ENCODE data around the gene AMIGO1.

The AMIGO1 gene

DNA sequence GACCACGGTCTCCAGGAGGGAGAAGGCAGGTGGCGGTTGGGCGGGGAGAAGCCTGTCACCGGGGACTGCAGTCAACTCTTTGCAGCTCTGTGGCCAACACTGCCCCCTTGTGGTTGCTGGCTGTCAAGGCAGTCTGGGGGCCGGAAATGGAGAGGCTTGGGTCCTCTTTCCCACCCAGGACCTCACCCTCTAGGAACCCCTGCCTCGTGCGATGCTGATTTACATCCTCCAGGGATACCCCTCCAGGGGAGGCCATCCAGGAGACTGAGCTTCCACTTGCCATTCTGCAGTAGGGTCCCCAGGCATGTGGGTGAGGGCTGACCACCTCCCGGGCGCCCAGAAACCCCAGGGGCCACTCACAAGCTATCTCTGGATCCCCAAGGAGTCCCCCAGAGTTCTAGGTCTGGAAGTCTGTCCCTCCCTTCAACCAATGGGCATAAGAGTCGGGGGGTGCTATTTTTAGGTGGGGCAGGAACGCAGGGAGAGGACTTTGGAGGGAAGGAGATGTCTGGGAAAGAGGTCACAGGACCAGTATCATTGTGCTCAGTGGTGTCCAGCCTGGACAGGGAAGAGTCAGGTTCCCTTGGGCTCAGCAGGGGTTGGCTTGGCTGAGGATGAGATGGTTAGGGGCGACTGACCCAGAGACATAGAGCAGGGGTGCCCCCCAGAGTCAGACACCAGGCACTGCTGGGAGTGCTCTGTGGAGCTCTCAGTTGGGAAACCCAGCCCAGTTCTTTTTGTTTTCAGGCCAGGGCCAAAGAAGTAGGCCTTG lies 23.0 kb upstream of the AMIGO1 start:
- peak; percentile 63 for DNase-seq

- no peak for DNase-seq
Measured at GRCh38 chr1:109531826-109532364, 22.4 kb upstream of the AMIGO1 start.

DNA sequence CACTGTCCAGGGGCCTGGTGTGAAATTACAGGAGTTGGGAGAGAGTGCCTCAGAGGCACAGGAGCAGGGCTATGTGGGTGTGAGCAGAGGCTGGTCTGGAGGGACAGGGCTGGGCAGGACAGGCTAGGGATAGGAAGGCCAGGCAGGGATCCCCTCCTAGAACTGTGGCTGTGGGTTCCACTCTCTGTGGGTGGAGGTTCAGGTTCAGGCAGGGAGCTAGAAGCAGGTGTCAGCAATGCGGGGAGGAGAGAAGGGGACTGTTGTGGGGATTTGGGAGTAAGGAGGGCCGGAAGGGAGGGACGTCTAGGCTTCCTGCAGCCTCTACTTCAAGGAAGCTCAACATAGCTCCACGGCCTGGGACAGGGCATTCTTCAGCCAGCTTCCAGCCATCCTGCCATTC lies 21.9 kb upstream of the AMIGO1 start:
- no peak for DNase-seq

- DNase-seq = no peak
Measured at GRCh38 chr1:109530457-109531087, 21.0 kb upstream of the AMIGO1 start.

DNA sequence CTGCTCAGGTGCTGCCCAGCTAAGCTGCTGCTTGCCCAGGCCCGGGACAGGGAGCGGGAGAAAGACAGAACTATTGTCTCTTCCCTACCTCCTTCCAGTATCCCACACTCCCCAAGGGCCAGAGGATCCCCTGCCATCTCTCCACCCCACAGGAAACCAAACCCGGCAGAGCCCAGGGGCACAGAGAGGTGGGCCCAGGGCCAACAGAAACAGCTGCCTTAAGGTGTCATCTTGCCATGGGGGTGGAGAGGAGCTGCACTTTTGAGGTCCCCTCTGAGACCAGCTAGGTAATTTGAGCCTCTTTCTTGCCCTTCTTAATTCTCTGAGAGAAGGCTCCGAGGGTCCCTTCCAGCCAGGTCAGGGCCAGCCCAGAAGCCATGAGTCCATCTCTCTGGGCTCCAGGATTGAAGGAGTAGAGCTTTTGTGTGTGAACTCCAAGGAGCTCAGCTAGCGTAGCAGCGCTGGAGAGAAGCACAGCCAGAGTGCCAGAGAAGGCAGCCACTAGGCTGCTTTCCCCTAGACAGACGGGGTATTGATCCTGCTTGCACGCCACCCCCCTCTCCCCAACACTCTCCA lies 20.4 kb upstream of the AMIGO1 start:
- no peak for DNase-seq

- DNase-seq = no peak
Measured at GRCh38 chr1:109528712-109529111, 19.2 kb upstream of the AMIGO1 start.

- no peak for DNase-seq
Measured at GRCh38 chr1:109527846-109528695, 18.5 kb upstream of the AMIGO1 start.

DNA sequence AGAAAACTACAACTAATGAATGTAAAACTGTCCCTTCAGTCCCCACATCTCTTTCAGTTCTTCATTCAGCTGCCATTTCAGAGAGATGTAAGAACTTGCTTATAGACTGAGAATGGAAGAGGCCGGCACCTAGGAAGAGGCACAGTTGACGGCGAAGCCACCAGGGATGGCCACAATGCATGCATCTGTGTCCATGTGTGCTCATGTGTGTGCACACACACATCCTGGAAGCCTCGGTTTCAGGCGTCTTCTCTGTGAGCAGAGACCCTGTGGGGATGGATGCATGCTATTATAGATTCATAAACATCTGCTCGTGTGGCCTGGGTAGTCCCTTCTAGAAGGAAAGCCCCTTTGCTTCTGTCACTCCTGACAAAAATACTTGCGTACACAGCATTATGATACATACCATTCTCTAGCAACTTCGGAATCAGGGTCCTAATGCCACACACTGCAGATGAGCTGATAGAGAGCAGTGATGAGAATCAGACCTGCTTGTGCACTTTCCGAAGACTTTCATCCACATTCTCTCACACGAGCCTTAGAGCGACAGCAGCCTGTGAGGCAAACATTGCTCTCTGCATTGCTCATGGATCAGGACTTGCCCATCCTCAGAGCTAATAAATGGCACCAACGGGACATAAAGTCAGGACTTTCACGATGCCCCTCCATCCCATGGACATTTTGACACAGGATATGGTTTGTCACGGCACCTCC lies 17.7 kb upstream of the AMIGO1 start:
- DNase-seq = no peak

GRCh38 chr1:109523706-109524105 lies 14.2 kb upstream of the AMIGO1 start:
- no peak for DNase-seq

GRCh38 chr1:109522026-109522425 lies 12.5 kb upstream of the AMIGO1 start:
- DNase-seq = no peak

DNA sequence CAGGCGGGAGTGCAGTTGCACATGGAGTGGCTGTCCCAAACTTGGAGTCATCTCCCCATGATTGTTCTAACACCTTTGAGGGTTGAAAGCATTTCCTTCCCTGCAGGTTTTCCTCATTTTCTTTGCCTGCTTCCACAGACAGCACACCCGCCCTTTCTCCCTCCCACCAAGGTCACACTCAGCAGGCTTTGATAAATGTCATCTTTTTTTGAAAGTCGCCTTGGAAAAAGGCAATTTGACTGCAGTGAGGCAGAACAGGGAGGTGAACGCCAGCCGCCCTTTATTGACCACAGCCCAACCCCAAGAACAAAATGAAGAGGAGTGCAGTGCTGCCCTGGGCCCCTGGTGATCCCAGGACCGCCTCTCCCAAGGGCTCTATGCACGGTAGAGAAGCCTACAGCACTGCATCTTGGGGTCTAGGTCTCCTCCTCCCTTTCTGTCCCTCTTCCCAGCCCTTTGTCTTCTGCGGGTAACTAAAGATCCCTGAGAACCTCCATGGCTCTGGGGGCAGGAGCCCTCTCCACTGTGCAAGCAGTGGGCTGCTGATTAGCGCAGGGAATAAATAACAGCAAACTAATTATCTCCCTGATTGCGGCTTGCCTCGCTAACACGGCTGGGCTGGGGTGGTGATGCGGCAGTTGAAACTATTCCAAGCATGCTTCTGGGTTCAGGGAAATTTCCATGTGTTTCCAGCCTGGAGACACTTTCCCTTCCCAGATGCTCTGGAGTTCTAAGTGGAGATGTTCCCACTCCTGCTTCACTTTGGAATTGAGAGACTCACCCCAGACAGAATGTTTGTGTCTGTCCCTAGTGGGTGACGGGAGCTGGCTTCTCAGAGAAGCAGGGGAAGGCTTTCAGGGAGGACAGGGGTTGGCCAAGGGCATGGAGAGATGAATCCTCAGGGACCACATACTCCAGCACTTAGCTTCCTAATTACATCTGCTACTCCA lies 11.8 kb upstream of the AMIGO1 start:
- DNase-seq = no peak

- DNase-seq = no peak
Measured at GRCh38 chr1:109517337-109517736, 7.8 kb upstream of the AMIGO1 start.

DNA sequence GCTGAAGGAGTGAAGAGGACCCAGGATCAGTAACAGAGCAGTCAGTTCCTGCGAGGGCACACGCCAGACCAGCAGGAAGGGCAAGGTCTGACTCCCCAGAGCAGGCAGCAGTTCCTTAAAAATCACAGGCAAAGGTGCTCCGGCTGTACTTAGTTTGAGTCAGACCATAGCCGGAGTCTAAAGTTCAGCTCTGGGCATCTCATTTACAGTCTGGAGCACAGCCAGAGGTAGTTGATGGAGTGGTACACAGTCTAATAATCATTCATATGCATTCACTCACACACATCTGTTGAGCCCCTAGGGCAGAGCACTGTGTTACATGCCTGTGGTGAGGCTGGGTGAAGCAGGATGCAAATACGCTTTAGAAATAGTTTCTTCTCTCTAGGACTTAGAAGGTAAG lies 7.3 kb upstream of the AMIGO1 start:
- DNase-seq = no peak

DNA sequence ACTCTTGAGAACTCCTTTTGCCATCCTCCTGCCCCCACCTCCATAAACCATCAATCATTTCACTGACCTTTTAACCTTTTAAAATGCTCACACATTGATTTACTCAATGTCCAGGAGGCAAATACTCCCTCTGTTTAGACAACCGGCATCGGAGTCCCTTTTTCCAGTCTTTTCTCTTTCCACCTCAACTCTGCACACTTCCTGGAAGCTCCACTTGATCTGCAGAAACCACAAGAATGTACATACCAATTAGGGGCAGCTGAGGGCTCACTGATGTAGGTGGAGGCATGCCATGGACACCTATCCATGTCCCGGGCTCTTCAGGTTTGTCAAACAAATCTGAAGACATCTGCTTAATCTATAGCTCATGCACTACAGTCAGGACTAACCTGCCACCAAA lies 5.3 kb upstream of the AMIGO1 start:
- no peak for DNase-seq

GRCh38 chr1:109513110-109513710 lies 3.7 kb upstream of the AMIGO1 start:
- no peak for DNase-seq

GRCh38 chr1:109508873-109509175 lies 703 bp downstream of the AMIGO1 start:
- no peak for DNase-seq

DNA sequence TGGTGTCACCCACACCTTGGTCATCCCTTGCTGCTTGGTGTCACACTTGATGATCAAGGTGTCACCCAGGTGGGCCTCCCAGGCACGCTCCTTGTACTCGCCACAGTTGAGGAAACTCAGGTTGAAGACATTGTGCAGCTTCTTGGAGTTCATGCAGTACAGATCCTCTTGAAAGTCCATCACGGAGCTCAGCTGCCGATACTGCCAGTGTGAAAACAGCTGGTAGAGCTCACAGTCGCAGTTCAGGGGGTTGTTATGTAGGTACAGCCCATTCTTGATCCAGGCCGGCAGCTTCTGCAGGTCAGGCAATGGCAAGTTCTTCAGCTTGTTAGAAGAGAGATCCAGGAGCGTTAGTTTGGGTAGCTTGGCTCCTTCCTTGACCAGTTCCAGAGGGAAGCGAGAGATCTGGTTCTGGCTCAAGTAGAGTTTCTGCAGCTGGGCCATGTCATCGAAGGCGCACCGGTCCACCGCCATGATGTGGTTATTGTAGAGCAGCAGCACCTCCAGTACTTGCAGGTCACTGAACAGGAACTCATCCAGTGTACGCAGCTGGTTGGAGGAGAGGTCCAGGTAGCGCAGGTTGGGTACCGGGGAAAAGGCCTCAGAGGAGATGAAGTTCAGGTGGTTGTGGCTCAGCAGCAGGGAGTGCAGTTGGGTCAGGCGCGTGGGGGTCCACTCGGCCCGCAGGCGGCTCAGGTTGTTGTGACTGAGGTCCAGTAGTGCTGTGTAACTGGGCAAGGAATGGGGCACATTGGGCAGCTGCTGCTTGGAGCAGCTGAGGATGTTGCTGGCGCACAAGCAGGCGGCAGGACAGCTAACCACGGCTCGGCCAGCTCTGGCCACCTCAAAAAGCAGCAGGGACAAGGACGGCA lies 1.3 kb downstream of the AMIGO1 start:
- no peak for DNase-seq

GRCh38 chr1:109504974-109505373 lies 4.6 kb downstream of the AMIGO1 start:
- no peak for DNase-seq

DNA sequence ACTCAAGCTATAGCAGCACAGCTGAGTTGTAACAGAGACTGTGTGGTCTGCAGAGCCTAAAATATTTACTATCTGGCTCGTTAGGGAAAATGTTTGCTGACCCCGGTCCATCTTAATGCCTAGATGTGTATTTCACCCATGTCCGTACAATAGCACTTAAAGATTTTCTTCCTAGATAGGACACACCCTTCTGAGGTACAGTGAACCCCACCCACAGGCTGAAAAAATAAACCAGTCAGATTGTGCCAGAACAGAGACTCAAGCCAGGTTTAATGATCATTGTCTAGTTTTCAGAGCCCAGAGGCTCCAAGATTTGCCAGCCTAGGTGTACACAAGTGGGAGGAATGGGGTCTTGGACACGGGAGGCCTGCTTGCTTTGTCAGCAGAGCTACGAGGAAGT lies 5.6 kb downstream of the AMIGO1 start:
- DNase-seq = no peak

GRCh38 chr1:109502364-109502851 lies 7.1 kb downstream of the AMIGO1 start:
- no peak for DNase-seq
